ENCODE data around the gene PLPP3. TPM values are rescaled to one million over a fixed set of nuclear protein-coding genes. Genes with fewer than 3 reads are reported as not detected.

Gene PLPP3
- total and polyA plus RNA-seq, 9 of the 15 experiments (the other 6 are each of a cell fraction or from before 2014, with no cell fraction given), result 0.07 to 0.54 (median 0.20) TPM

DNA sequence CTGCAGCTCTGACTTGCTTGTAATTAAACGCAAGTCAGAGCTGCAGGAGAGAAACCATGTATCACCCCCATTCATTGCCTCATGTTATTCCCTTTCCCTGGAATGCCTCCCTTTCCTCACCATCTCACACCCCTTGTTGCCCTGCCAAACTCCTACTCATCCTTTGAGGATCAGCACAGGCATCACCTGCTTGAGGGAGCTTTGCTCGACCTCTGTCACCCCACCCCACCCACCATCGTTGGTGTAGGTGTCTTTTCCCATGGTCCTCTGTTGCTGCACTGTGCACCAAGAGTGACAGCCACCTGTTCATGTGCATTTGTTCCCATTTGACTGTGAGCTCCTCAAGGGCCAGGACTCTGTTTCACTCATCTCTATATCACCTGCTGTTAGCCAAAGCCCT, 117.2 kb downstream of the PLPP3 start:
- H3K9ac ChIP-seq (ENCODE audit: insufficient read depth in 1 of 2, low read depth in 2 of 2, low read length in 2 of 2), result no peak overlapping the region
- no peaks in the 10 kb centered on the region for H4K20me1 ChIP-seq (replicated peaks; ENCODE audit: control insufficient read depth, insufficient read depth, low read length)
- in situ Hi-C loops (cut with MboI), result no loop called here
- H2AFZ ChIP-seq (ENCODE audit: low read depth, low read length), result no peak overlapping the region
- H3K27me3 ChIP-seq (ENCODE audit: control insufficient read depth in 2 of 2, insufficient read depth in 2 of 2, low read length in 2 of 2), result peaks cover 0 to 4% of the 10 kb centered on the region in 2 experiments; a peak in 1 of 5 replicates
- ATAC-seq (no peak), FAIRE-seq (no peak), DNase-seq (ENCODE audit: extremely low read depth in 1 of 4, low spot score in 3 of 4) (no peak)
- H3K79me2 ChIP-seq (ENCODE audit: control insufficient read depth, insufficient read depth, low read length), result no peaks in the 10 kb centered on the region
- H3K4me2 ChIP-seq (ENCODE audit: insufficient read depth, low read length), result no peak overlapping the region
- H3K9me3 ChIP-seq (replicated peaks; ENCODE audit: control insufficient read depth, insufficient read depth, low read depth, low read length), result no peaks in the 10 kb centered on the region
- no peak overlapping the region for H3K4me3 ChIP-seq
- ChIA-PET POLR2A (no interaction called here), CTCF (ENCODE audit: low intra/inter-chr PET ratio) (no interaction called here)
- no peaks in the 10 kb centered on the region for H3K4me1 ChIP-seq (replicated peaks in 1 of 2; ENCODE audit: control insufficient read depth in 2 of 2, insufficient read depth in 2 of 2, low read length in 2 of 2)
- H3K36me3 ChIP-seq (ENCODE audit: control insufficient read depth, insufficient read depth, low read length), result no peaks in the 10 kb centered on the region
- intact Hi-C loops (cut with micrococcal nuclease), result no loop called here
- TF ChIP-seq, protein P1, sequence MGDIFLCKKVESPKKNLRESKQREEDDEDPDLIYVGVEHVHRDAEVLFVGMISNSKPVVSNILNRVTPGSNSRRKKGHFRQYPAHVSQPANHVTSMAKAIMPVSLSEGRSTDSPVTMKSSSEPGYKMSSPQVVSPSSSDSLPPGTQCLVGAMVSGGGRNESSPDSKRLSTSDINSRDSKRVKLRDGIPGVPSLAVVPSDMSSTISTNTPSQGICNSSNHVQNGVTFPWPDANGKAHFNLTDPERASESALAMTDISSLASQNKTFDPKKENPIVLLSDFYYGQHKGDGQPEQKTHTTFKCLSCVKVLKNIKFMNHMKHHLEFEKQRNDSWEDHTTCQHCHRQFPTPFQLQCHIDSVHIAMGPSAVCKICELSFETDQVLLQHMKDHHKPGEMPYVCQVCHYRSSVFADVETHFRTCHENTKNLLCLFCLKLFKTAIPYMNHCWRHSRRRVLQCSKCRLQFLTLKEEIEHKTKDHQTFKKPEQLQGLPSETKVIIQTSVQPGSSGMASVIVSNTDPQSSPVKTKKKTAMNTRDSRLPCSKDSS (IDR thresholded peaks at IDR 0.05; ENCODE audit: low read depth, partially characterized antibody), result no peak
- no peak for TF ChIP-seq ZNF41 (CRISPR knock-in tag; conservative IDR thresholded peaks at IDR 0.05)
- no peak for TF ChIP-seq ASH1L (IDR thresholded peaks at IDR 0.05; ENCODE audit: borderline replicate concordance, low read depth, partially characterized antibody)
- no peak for TF ChIP-seq ZNF311 (CRISPR knock-in tag; IDR thresholded peaks at IDR 0.05)
- no peak for TF ChIP-seq DIDO1 (tag; IDR thresholded peaks at IDR 0.05; ENCODE audit: low read depth)
- no peak for TF ChIP-seq ZNF717 (CRISPR knock-in tag; IDR thresholded peaks at IDR 0.05)
- TF ChIP-seq, protein P2, sequence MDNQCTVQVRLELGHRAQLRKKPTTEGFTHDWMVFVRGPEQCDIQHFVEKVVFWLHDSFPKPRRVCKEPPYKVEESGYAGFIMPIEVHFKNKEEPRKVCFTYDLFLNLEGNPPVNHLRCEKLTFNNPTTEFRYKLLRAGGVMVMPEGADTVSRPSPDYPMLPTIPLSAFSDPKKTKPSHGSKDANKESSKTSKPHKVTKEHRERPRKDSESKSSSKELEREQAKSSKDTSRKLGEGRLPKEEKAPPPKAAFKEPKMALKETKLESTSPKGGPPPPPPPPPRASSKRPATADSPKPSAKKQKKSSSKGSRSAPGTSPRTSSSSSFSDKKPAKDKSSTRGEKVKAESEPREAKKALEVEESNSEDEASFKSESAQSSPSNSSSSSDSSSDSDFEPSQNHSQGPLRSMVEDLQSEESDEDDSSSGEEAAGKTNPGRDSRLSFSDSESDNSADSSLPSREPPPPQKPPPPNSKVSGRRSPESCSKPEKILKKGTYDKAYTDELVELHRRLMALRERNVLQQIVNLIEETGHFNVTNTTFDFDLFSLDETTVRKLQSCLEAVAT (IDR thresholded peaks at IDR 0.05), result no peak
- TF ChIP-seq, protein P3, sequence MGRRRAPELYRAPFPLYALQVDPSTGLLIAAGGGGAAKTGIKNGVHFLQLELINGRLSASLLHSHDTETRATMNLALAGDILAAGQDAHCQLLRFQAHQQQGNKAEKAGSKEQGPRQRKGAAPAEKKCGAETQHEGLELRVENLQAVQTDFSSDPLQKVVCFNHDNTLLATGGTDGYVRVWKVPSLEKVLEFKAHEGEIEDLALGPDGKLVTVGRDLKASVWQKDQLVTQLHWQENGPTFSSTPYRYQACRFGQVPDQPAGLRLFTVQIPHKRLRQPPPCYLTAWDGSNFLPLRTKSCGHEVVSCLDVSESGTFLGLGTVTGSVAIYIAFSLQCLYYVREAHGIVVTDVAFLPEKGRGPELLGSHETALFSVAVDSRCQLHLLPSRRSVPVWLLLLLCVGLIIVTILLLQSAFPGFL (CRISPR knock-in tag; IDR thresholded peaks at IDR 0.05), result no peak
- TF ChIP-seq, protein P4, sequence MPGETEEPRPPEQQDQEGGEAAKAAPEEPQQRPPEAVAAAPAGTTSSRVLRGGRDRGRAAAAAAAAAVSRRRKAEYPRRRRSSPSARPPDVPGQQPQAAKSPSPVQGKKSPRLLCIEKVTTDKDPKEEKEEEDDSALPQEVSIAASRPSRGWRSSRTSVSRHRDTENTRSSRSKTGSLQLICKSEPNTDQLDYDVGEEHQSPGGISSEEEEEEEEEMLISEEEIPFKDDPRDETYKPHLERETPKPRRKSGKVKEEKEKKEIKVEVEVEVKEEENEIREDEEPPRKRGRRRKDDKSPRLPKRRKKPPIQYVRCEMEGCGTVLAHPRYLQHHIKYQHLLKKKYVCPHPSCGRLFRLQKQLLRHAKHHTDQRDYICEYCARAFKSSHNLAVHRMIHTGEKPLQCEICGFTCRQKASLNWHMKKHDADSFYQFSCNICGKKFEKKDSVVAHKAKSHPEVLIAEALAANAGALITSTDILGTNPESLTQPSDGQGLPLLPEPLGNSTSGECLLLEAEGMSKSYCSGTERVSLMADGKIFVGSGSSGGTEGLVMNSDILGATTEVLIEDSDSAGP (CRISPR knock-in tag; IDR thresholded peaks at IDR 0.05), result no peak
- TF ChIP-seq KAT2B (IDR thresholded peaks at IDR 0.05; ENCODE audit: low read depth, low read length), result no peak
- TF ChIP-seq STAT5B (CRISPR knock-in tag; IDR thresholded peaks at IDR 0.05), result no peak
- WGBS (ENCODE audit: insufficient coverage, low coverage, missing lambda C conversion rate), result 0% methylated on average over 3 of the region's 3 CpGs
- H3K9me1 ChIP-seq (ENCODE audit: control insufficient read depth, insufficient read depth, low read length), result no peaks in the 10 kb centered on the region
- no peak overlapping the region for H3K27ac ChIP-seq (ENCODE audit: extremely low read depth, low read depth, low read length)
- no TSS peak for BruUV-seq (replicated peaks)
